Measurements from ENCODE around the gene ABRACL.

ABRACL gene

GRCh38 chr6:139054001-139054400 is 25.5 kb downstream of the ABRACL start:
- no peak for DNase-seq (ENCODE audit: low read depth)

- no peak for DNase-seq (ENCODE audit: low read depth)
These were observed 27.2 kb downstream of the ABRACL start for GRCh38 chr6:139055709-139056108.

- no peak for DNase-seq (ENCODE audit: low read depth)
These were observed 29.5 kb downstream of the ABRACL start for GRCh38 chr6:139058029-139058428.

GRCh38 chr6:139060332-139060731 is 31.8 kb downstream of the ABRACL start:
- no peak for DNase-seq (ENCODE audit: low read depth)

- no peak for DNase-seq (ENCODE audit: low read depth)
These were observed 34.5 kb downstream of the ABRACL start for GRCh38 chr6:139062932-139063646.

- DNase-seq (ENCODE audit: low read depth) = no peak
These were observed 36.6 kb downstream of the ABRACL start for GRCh38 chr6:139064981-139065665.

GRCh38 chr6:139066080-139066479 is 37.5 kb downstream of the ABRACL start:
- DNase-seq (ENCODE audit: low read depth) = no peak

- no peak for DNase-seq (ENCODE audit: low read depth)
These were observed 40.3 kb downstream of the ABRACL start for GRCh38 chr6:139068846-139069245.

GRCh38 chr6:139073118-139073517 is 44.6 kb downstream of the ABRACL start:
- DNase-seq (ENCODE audit: low read depth) = no peak

GRCh38 chr6:139079018-139079417 is 50.5 kb downstream of the ABRACL start:
- no peak for DNase-seq (ENCODE audit: low read depth)

GRCh38 chr6:139080255-139080920 is 51.8 kb downstream of the ABRACL start:
- DNase-seq (ENCODE audit: low read depth) = no peak

GRCh38 chr6:139081471-139081870 is 52.9 kb downstream of the ABRACL start:
- DNase-seq (ENCODE audit: low read depth) = no peak

GRCh38 chr6:139082370-139082769 is 53.8 kb downstream of the ABRACL start:
- no peak for DNase-seq (ENCODE audit: low read depth)

GRCh38 chr6:139091826-139092225 is 63.3 kb downstream of the ABRACL start:
- DNase-seq (ENCODE audit: low read depth) = no peak
